ENCODE results near the gene INAFM2.

DNA sequence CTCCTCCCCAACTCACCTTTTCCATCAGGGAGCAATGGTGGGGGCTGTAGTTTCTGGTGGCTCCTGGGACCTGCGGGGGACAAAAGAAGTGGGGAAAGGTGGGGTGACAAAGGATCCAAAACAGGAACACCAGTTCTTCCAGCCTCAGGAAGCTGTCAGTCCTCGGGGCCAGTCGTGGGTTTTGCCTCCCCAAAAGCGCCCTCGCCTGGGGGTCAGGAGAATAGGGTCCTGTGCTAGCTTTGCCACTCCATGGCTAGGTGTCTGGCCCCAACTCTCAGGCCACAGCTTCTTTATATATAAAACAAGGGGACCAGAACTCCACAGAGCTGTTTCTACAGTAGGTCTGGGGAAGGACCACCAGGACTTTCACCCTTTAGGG, 13.2 kb downstream of the INAFM2 start:
- TF ChIP-seq CTCF (IDR thresholded peaks at IDR 0.05) (no peak), POLR2A (IDR thresholded peaks at IDR 0.05) (no peak)
